Epidermal melanocyte (primary cell): ENCODE measurements around the gene RNF187.
A peak's percentile ranks its signal among the peaks of the same experiment; 100 is the strongest.
"Not testable (repeated sequence)": the region's sequence is repeated elsewhere in the genome, so short reads cannot be mapped to it uniquely, and the experiment has no call there.

Experiments
- DNase-seq: peaks from one replicate; pipeline ENCODE4 v3.0.0; 2011; ENCODE audit warnings: low spot score; ENCODE audit not compliant: insufficient read length

Gene RNF187

GRCh38 chr1:228486596-228487335, 416 bp upstream of the RNF187 start:
- DNase-seq: peak; percentile 68

DNA sequence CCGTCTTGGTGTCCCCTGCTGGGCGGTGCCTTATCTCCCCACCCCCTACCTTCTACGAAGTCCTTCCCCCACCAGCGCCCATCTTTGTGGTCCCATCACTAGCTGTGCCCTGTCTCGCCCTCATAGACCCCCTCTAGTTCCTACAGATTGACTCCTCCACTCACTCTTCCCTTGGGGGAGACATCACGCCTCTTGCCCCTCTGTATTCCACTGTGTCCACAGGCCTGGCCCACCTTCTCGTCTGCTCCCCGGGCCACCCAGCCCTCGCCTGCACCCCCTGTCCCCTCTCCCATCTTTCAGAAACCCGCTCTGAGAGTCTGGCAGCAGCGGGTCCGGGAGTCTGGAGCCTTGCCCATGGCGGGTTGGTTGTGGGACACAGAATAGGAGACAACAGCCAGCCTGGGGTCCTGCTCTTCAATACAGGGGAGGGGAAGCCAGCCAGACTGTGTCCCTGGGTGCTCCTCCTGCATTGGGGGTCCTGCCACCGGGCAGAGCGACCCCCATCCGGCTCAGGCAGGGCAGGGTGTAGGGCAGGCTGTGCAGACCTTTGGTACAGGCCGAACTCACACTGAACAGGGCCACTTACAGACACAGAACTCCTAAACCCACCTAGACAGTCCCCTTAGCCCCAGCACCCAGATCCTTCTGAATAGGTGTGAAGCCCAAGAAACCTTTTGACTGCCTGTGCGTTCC, 1.1 kb downstream of the RNF187 start:
- DNase-seq: no peak

- no peak for DNase-seq
Observed at GRCh38 chr1:228488818-228489674, 1.9 kb downstream of the RNF187 start.

- no peak for DNase-seq
Observed at GRCh38 chr1:228490120-228491078, 3.2 kb downstream of the RNF187 start.

- DNase-seq: no peak
Observed at GRCh38 chr1:228493141-228494043, 6.2 kb downstream of the RNF187 start.

- DNase-seq: no peak
Observed at GRCh38 chr1:228494044-228494353, 6.8 kb downstream of the RNF187 start.

DNA sequence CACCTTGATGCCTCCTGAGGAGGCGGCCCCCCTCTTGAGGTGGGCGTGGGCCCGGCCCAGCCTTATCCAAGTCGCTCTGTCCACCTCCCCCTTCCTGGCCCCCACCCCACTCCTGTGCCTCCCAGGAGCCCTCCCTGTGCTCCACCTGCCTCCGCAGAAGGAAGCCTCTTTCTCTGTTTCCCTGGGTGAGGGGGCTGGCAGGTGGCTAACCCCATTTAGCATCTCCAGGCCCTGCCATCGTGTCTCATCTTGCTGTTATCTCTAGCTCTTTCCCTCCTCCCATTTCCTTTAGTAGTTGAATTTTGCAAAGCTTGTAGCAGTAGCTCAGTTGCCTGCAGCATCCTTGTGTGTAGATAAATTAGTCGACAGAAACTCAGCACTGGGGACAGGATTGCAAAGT, 7.2 kb downstream of the RNF187 start:
- no peak for DNase-seq

DNA sequence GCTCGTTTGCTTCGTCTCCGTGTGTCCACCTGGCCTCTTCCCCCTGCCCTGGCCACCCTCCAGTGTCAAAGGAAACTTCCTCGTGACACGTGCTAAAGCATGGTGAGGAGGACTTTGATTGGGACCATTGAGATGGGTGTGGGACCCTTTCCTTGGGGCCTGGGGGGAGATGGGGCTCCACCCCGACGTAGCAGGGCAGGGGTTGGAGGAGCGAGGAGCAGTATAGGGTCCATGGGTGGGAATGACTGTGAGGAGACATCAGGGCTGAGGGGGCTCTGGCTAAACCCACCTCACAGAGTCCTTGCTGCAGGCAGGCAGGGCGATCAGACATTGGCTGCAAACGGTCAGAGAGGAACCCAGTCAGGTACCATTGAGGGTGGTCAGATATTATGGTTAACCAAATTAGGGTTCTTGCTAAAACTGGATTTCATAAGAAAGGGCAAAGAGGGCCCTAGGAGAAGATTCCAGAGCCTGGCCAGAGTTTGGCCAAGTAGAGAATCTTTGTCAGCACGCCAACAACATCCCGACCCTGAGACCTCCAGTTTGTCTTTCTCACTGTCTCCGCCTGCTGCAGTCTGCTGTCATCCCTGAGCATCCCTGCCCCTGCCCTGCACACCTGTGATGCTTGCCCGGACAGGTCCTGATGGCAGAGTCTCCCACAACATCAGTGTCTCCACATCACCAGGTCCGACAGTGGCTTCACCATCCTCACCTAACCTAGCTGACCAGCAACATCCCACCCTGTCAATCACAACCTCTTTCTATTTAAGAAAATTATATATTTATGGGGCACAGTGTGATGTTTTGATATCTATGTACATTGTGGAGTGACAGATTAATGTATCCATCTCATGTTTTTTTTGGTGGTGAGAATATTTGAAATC, 8.0 kb downstream of the RNF187 start:
- DNase-seq: no peak

DNA sequence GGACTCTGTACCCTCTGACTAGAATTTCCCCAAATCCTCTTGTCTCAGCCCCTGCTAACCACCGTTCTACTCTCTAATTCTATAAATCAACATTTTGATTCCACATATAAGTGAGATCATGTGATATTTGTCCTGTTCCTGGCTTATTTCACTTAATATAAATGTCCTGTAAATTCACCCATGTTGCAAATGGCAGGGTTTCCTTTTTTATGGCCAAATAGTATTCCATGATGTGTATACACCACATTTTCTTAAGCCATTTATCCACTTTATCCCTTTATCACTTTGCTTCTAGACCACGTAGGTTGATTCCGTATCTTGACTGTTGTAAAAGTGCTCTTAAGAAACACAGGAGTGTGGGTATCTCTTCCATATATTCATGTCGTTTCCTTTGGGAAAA, 8.9 kb downstream of the RNF187 start:
- no peak for DNase-seq

DNA sequence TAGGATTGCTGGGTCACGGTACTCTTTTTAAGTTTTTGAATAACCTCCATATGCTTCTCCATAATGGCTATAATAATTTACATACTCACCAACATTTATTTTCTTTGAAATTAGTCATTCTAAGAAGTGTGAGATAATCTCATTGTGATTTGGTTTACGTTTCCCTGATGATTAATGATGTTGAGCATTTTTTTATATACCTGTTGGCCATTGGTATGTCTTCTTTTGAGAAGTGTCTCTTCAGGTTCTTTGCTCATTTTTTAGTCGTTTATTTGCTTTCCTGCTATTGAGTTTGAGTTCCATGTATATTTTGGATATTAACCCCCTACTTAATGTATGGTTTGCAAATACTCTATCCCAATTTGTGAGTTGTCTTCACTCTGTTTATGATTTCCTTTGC, 9.3 kb downstream of the RNF187 start:
- DNase-seq: no peak

GRCh38 chr1:228497206-228497605, 10.0 kb downstream of the RNF187 start:
- DNase-seq: no peak

- DNase-seq: no peak
Observed at GRCh38 chr1:228497817-228498216, 10.6 kb downstream of the RNF187 start.

GRCh38 chr1:228500143-228500734, 13.1 kb downstream of the RNF187 start:
- no peak for DNase-seq

DNA sequence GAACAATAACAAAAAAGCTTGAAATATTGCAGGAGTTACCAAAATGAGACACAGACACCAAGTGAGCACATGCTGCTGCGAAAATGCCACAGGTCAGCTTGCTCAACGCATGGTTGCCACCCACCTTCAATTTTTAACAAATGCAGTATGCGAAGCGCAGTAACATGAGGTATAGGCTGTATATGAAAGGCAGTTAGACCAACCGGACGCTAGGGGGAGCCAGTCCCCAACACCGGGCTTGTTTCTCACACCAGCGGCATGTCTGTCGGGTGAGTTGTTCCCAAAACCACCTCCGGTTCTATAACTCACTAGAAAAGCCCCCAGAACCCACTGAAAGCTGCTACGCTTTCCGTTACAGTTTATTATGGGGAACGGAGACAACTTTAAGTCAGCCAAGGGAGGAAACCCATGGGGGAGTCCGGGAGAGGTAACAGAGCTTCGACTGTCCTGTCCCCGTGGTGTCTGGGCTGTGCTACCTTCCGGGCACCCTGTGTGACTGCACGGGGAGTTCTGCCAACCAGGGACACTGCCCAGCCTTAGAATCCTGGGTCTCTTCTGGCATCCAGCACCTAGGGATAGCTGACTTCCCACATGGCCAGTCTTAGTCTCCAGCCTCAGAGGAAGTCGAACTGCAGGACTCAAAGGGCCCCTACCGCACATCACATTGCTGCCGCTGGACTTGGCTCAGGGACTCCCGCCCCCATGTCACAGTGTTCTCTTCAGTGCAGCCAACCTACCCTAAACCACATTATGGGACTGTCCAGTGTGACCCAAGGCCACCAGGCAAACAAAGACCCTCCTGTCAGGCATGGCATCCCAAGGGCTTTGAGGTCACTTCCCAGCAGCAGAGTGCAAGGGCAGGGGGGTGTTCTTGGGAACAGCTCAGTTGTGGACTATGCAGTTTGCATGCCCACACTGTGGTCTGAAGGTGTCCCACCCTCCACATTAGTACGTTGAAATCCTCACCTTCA, 14.0 kb downstream of the RNF187 start:
- DNase-seq: peak; percentile 85

DNA sequence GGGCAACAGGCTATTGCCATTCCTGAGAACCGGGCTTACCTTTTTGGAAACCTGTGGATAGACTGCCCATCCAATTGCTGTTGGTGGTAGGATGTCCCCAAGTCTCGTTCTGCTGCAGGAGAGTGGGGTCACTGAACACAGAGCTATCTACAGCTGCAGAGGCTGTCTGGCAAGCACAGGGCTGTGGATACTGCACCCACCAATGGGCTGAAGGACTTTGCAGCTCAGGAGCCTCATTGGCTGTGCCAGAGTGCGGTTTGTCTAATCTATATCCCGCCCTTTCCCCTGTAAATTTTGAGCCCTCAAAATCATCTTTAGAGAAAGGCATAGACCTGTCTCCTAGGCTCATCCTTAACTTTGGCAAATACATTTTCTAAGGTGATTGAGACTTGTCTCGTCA, 15.3 kb downstream of the RNF187 start:
- no peak for DNase-seq

DNA sequence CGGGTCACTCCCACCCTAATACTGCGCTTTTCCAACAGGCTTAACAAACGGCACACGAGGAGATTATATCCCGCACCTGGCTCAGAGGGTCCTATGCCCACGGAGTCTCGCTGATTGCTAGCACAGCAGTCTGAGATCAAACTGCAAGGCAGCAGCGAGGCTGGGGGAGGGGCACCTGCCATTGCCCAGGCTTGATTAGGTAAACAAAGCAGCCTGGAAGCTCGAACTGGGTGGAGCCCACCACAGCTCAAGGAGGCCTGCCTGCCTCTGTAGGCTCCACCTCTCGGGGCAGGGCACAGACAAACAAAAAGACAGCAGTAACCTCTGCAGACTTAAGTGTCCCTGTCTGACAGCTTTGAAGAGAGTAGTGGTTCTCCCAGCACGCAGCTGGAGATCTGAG, 18.8 kb downstream of the RNF187 start:
- DNase-seq: not testable (repeated sequence)

- no peak for DNase-seq
Observed at GRCh38 chr1:228507961-228508652, 20.9 kb downstream of the RNF187 start.
